ENCODE results near the gene CHPF2.

- TF ChIP-seq YY1 (IDR thresholded peaks at IDR 0.05; ENCODE audit: insufficient read depth, insufficient read length) = no peak
- no peak for TF ChIP-seq ZNF274 (IDR thresholded peaks at IDR 0.05; ENCODE audit: low read depth, low read length)
- no peak for TF ChIP-seq SUZ12 (IDR thresholded peaks at IDR 0.05; ENCODE audit: extremely low read depth, insufficient read depth, insufficient read length)
Observed at GRCh38 chr7:151225948-151226510, 6.3 kb upstream of the CHPF2 start.
